HG03196 (cell line): Measurements from ENCODE around the gene IFNAR1.
"Not testable (repeated sequence)": the region's sequence is repeated elsewhere in the genome, so short reads cannot be mapped to it uniquely, and the experiment has no call there.

Source experiments
- ATAC-seq: cut with Tn5 transposase; IDR thresholded peaks from one replicate; pipeline ENCODE4 v1.9.1; 2021; ENCODE audit not compliant: unreplicated experiment

IFNAR1 gene

DNA sequence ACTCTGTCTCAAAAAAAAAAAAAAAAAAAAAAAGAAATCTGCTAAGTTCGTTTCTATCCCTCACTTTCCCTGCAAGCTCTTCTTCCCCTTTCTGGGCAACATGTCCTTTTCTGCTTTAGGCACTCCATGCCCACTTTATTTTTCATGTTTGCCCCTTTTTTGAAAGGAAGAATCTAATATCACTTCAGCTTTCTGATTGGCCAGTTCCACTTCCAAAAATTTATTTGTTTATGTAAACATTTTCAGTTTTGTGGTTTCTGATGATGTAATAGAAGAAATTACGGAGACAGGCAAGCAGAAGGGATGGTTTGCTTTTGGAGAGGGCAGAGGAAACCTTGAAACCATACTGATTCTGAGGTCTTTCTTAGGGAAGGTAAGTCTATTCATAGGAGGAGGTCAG is 15.1 kb downstream of the IFNAR1 start:
- ATAC-seq = no peak

- no peak for ATAC-seq
Measured at GRCh38 chr21:33345751-33346238, 21.0 kb downstream of the IFNAR1 start.

GRCh38 chr21:33348706-33349105 is 23.9 kb downstream of the IFNAR1 start:
- no peak for ATAC-seq

DNA sequence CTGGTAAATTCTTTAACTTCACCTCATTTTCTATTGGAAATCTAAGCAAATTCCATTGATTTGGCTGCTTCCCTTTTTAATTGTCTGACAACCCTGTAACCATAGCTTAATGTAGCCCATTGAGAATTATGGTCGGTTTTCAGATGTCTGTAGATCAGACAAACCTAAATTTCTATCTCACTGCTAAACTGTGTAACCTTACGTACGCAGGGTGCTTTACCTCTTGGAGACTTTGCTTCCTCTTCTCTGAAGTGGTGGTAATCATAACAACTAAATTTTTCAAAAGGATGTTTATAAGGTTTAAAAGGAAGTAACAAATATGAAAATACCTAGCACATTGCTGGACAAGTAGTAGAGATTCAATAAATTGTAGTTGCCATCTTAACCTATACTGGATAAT is 25.9 kb downstream of the IFNAR1 start:
- no peak for ATAC-seq

GRCh38 chr21:33355355-33355754 is 30.6 kb downstream of the IFNAR1 start:
- ATAC-seq = no peak

DNA sequence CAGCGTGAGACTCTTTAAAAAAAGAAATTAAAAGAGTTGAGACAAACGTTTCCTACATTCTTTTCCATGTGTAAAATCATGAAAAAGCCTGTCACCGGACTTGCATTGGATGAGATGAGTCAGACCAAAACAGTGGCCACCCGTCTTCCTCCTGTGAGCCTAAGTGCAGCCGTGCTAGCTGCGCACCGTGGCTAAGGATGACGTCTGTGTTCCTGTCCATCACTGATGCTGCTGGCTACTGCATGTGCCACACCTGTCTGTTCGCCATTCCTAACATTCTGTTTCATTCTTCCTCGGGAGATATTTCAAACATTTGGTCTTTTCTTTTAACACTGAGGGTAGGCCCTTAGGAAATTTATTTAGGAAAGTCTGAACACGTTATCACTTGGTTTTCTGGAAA is 31.2 kb downstream of the IFNAR1 start:
- ATAC-seq = no peak

- ATAC-seq = no peak
Measured at GRCh38 chr21:33357177-33357576, 32.4 kb downstream of the IFNAR1 start.

DNA sequence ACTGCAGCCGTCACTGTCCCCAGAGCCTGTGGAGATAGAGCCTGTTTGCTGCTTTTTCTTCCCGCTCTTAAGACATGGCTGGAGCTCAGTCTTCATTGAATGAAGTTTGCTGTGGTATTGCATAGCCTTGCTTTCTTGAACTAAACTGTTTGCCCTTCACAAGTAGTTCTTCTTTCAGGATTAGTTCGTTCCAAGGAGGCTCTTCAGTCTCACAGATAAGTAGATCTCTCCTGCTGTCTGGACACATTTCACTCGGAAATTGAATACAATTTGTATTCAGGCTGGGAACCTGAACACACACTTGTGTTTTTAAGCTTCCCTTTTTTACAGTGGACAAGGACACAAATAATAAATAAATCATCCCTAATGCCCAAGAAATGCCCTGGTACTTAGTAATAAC is 34.7 kb downstream of the IFNAR1 start:
- no peak for ATAC-seq

GRCh38 chr21:33360281-33360680 is 35.5 kb downstream of the IFNAR1 start:
- ATAC-seq = no peak

- peak; percentile 76 for ATAC-seq
Measured at GRCh38 chr21:33360881-33361602, 36.3 kb downstream of the IFNAR1 start.

DNA sequence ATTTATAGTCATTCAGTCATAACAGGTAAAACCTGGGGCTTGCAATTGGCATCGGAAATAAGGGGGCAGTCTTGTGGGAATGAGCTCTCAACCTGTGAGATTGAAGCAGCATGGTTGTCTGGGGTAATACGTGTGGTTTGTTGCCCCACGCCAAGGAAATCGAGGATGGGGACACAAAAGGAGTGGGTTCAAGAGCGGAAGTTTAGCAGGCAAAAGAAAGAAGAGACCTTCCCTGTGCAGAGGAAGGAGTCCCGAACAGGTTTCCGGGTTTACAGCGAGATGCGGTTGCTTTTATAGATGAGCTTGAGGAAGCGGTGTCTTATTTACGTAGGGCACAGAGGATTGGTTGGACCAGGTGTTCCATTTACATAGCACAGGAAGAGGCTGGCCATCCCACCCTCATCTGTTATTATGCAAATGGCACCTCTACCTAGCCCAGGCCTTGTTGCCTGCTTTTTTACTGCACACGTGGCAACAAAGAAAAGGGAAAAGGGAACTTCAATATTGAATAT is 37.3 kb downstream of the IFNAR1 start:
- ATAC-seq = peak; percentile 27

DNA sequence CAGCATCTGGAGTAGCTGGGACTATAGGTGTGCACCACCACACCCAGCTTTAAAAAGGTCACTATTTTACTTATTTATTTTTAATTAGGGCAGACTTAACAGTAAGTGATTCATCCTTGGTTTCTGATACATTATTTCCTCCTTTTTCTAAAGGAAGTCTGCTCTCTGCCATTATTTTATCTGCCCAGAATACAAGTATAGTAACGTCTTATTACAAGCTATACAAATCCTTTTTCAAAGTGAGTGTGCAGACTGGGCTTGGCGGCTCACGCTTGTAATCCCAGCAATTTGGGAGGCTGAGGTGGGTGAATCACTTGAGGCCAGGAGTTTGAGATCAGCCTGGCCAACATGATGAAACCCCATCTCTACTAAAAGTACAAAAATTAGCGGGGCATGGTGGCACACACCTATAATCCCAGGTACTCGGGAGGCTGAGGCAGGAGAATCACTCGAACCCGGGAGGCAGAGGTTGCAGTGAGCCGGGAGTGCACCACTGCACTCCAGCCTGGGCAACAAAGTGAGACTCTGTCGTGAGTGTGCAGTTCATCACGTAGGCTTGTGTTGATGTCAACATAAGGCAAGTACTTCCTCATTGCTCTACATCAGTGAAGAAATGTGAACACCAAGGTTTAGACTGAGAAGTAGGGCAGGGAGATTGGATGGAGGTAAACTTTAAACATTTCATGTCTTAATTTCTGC is 39.3 kb downstream of the IFNAR1 start:
- not testable (repeated sequence) for ATAC-seq

DNA sequence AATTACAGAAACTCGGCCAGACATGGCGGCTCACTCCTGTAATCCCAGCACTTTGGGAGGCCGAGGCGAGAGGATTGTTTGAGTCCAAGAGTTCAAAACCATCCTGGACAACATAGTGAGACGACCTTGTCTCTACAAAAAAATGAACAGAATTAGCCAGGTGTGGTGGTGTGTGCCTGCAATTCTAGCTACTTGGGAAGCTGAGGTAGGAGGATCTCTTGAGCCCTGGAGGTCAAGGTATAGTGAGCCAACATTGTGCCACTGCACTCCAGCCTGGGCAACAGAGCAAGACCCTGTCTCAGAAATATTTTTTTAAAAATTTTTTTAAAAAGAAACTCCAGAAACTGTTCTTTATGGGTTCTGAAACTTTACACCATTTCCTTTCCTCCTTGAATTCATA is 40.1 kb downstream of the IFNAR1 start:
- ATAC-seq = no peak

DNA sequence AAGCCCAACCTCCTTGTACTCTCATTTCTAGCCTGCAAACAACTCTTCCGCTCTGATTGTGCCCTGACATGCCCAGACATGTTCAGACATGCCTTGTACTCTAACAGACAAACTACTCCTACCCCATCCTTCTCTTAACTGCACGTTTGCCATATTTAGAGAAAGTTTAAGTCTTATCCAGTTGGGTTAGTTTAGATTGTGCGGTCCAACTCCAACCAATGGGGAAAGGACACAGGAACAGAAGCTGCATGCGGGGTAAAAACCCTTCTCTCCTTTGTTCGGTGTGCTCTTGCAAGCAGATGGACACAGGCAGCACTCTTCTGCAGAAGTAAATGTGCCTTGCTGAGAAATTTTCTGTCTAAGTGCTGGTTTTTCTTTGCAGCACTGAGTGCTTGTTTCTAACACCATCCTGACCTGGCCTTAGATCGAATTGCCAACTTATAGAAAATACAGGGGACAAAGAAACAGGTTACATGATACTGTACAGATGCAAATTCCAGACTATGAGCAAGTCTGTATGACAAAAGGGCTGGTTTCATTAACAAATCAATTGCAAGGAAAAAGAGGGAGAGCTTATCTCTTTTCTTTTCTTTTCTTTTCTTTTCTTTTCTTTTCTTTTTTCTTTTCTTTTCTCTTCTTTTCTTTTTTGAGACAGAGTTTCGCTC is 42.7 kb downstream of the IFNAR1 start:
- no peak for ATAC-seq

DNA sequence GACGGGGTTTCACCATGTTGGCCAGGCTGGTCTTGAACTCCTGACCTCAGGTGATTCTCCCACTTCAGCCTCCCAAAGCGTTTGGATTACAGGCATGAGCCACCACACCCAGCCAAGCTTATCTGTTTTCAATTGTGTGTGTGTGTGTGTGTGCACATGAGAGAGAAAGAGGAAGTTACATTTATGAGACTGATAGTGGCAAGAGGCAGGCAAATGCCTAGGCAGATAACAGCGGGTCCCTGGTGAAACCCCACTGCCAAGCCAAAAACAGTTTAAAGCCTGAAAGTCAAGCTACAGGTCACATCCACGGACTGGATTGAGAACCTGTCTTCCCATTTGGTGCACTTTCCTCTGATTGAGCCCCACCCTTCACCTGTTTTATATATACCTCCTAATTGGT is 43.4 kb downstream of the IFNAR1 start:
- ATAC-seq = no peak

DNA sequence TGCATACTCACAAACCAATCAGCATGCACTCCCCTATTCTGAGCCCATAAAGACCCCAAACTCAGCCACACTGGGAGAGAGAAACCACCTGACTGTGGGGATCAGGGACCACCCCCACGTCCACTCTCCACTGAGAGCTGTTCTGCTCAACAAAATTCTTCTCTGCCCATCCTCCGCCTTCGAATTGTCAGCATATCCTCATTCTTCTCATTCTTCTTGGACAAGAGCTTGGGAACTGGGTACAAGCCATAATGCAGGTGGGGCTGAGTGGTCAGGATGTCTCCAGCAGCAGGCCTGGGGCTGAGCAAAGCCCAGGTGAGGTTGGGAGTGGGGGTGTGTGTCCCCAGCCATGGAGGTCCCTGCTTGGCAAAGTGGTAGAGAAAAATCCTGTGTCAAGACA is 43.8 kb downstream of the IFNAR1 start:
- no peak for ATAC-seq

GRCh38 chr21:33369586-33369985 is 44.8 kb downstream of the IFNAR1 start:
- no peak for ATAC-seq

GRCh38 chr21:33370305-33370704 is 45.5 kb downstream of the IFNAR1 start:
- no peak for ATAC-seq

GRCh38 chr21:33371366-33371765 is 46.6 kb downstream of the IFNAR1 start:
- no peak for ATAC-seq

GRCh38 chr21:33372582-33372981 is 47.8 kb downstream of the IFNAR1 start:
- ATAC-seq = no peak

- ATAC-seq = no peak
Measured at GRCh38 chr21:33373451-33373850, 48.7 kb downstream of the IFNAR1 start.

DNA sequence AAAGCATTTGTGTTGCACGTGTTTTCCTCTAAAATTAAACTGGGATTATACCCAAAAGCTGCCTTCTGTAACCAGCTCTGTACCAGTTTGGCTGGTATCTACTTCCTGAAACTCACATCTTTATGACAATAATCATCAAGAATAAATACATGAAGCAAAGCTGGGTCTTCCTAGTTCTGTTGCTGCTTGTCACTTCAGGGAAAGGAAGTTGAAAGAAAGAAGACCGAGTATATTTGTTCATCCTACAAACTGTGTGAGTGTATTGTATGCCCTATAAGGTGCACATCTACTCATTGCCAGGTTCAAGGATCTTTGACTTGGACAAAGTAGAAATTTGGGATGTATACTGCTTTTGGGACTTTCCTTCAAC is 49.3 kb downstream of the IFNAR1 start:
- ATAC-seq = no peak
